ENCODE measurements around the gene PCDHGA8.
"Not testable (repeated sequence)": the region's sequence is repeated elsewhere in the genome, so short reads cannot be mapped to it uniquely, and the experiment has no call there.

The PCDHGA8 gene

GRCh38 chr5:141403387-141403786 lies 11.0 kb downstream of the PCDHGA8 start:
- no peak for DNase-seq

- not testable (repeated sequence) for DNase-seq
These were observed 15.5 kb downstream of the PCDHGA8 start, which contains the start of gene PCDHGB6 for GRCh38 chr5:141407790-141408505. Gene PCDHGB6, plus strand, starts transcription at chr5:141408021. Its CDS starts 182 bp downstream, at chr5:141408203.

- DNase-seq, result no peak
These were observed 17.3 kb downstream of the PCDHGA8 start for GRCh38 chr5:141409598-141410306.

GRCh38 chr5:141411575-141411974 lies 19.1 kb downstream of the PCDHGA8 start:
- no peak for DNase-seq

- DNase-seq, result no peak
These were observed 20.6 kb downstream of the PCDHGA8 start, which contains the start of gene PCDHGA10 for GRCh38 chr5:141412854-141413539. Gene PCDHGA10, plus strand, starts transcription at chr5:141412987. Its CDS starts 189 bp downstream, at chr5:141413176.

- no peak for DNase-seq
These were observed 21.2 kb downstream of the PCDHGA8 start for GRCh38 chr5:141413540-141414069.

- not testable (repeated sequence) for DNase-seq
These were observed 22.3 kb downstream of the PCDHGA8 start for GRCh38 chr5:141414548-141415274.

- DNase-seq, result not testable (repeated sequence)
These were observed 22.8 kb downstream of the PCDHGA8 start for GRCh38 chr5:141415275-141415618.

- DNase-seq, result peak; percentile 12
These were observed 25.2 kb downstream of the PCDHGA8 start, which contains the start of gene PCDHGB7 for GRCh38 chr5:141417494-141418172. Gene PCDHGB7, plus strand, starts transcription at chr5:141417677. Its CDS starts 183 bp downstream, at chr5:141417860.

- no peak for DNase-seq
These were observed 26.8 kb downstream of the PCDHGA8 start for GRCh38 chr5:141419074-141419880.

GRCh38 chr5:141420855-141421488 lies 28.5 kb downstream of the PCDHGA8 start, which contains the start of gene PCDHGA11:
Gene PCDHGA11, plus strand, starts transcription at chr5:141421051. Its CDS starts 177 bp downstream, at chr5:141421228.
- DNase-seq, result no peak

GRCh38 chr5:141421489-141421855 lies 29.0 kb downstream of the PCDHGA8 start:
- DNase-seq, result no peak

- no peak for DNase-seq
These were observed 30.4 kb downstream of the PCDHGA8 start for GRCh38 chr5:141422742-141423291.

GRCh38 chr5:141427783-141428426 lies 35.5 kb downstream of the PCDHGA8 start:
- DNase-seq, result no peak

GRCh38 chr5:141430332-141431113 lies 38.1 kb downstream of the PCDHGA8 start, which contains the start of gene PCDHGA12:
Gene PCDHGA12, plus strand, starts transcription at chr5:141430507. Its CDS starts 253 bp downstream, at chr5:141430760.
- no peak for DNase-seq

GRCh38 chr5:141431286-141431685 lies 38.9 kb downstream of the PCDHGA8 start:
- DNase-seq, result no peak

- not testable (repeated sequence) for DNase-seq
These were observed 39.9 kb downstream of the PCDHGA8 start for GRCh38 chr5:141432308-141432707.

- not testable (repeated sequence) for DNase-seq
These were observed 40.3 kb downstream of the PCDHGA8 start for GRCh38 chr5:141432726-141433125.
